GM12878 (cell line): ENCODE measurements around the gene ADGRE2. TPM values are rescaled to one million over a fixed set of nuclear protein-coding genes. Genes with fewer than 3 reads are reported as not detected.
"Not testable (repeated sequence)": the region's sequence is repeated elsewhere in the genome, so short reads cannot be mapped to it uniquely, and the experiment has no call there.

Experiments
- ATAC-seq: fragments of 200-7000 bp; cut with Tn5 transposase; 3 replicates; pipeline ENCODE4 v1.9.1; 2020; ENCODE audit warnings: mild to moderate bottlenecking, moderate library complexity
- BruUV-seq: library from RNA; stranded (reverse); fragments of 400-500 nt; replicated peaks from 2 replicates; lab custom pipeline; 2021; lab: Mats Ljungman, UMichigan
- CTCF ChIA-PET: fragments of 300-600 bp; sonication (Branson Sonifier 250); formaldehyde crosslinking; extraction: SDS; loops from one replicate; lab custom pipeline; 2021; ENCODE audit warnings: inconsistent platforms; lab: Yijun Ruan, JAX
- POLR2A ChIA-PET: fragments of 350-600 bp; formaldehyde crosslinking; extraction: SDS; loops from one replicate; lab custom pipeline; 2021; ENCODE audit warnings: inconsistent platforms; lab: Charles Lee
- RAD21 ChIA-PET: fragments of 300-600 bp; sonication (Branson Sonifier 250); formaldehyde crosslinking; loops from one replicate; lab custom pipeline; 2023; ENCODE audit warnings: antibody characterized with exemption; ENCODE audit not compliant: unreplicated experiment; lab: Charles Lee
- SMC1A ChIA-PET: fragments of 300-600 bp; sonication (Branson Sonifier 250); formaldehyde crosslinking; loops from one replicate; lab custom pipeline; 2023; ENCODE audit not compliant: unreplicated experiment, uncharacterized antibody; lab: Charles Lee
- DNase-seq: peaks from one replicate; pipeline ENCODE4 v3.0.0-alpha.2; 2011; ENCODE audit warnings: low read depth, low spot score
- FAIRE-seq: peaks from 3 replicates; lab custom pipeline; 2011; peaks lifted over from hg19 to GRCh38; lab: Jason Lieb, UNC
- H2AFZ ChIP-seq: 2 replicates; pipeline ENCODE4 v1.6.0; 2011; ENCODE audit warnings: low read depth, low read length, control low read depth; ENCODE audit not compliant: control insufficient read depth
- H3K27ac ChIP-seq: 2 replicates; pipeline ENCODE4 v1.5.1; 2011; ENCODE audit warnings: control low read depth; ENCODE audit not compliant: control insufficient read depth, insufficient read depth
- H3K27me3 ChIP-seq, 2 experiments: replicated peaks in 1 of 2; 2 replicates each; pipeline versions ENCODE4 v1.6.0 to v1.6.1; 2011; ENCODE audit warnings: low read length in 1 of 2; ENCODE audit not compliant: control insufficient read depth in 2 of 2, insufficient read depth in 2 of 2
- H3K36me3 ChIP-seq, 2 experiments: 2 replicates each; pipeline ENCODE4 v1.5.1; 2011; ENCODE audit warnings: low read length in 1 of 2; ENCODE audit not compliant: control insufficient read depth in 2 of 2, insufficient read depth in 2 of 2
- H3K4me1 ChIP-seq: 2 replicates; pipeline ENCODE4 v1.6.1; 2011; ENCODE audit warnings: mild to moderate bottlenecking, low read length, moderate library complexity, mixed read lengths; ENCODE audit not compliant: control insufficient read depth, insufficient read depth
- H3K4me2 ChIP-seq: 2 replicates; pipeline ENCODE4 v1.6.0; 2011; ENCODE audit warnings: control low read depth; ENCODE audit not compliant: control insufficient read depth, insufficient read depth
- H3K4me3 ChIP-seq: fragments of 200-600 bp; sonication (generic); 2 replicates; pipeline ENCODE4 v1.5.1; 2016
- H3K79me2 ChIP-seq: 2 replicates; pipeline ENCODE4 v1.6.0; 2011; ENCODE audit warnings: low read length; ENCODE audit not compliant: control insufficient read depth, insufficient read depth
- H3K9ac ChIP-seq: 2 replicates; pipeline ENCODE4 v1.8.0; 2011; ENCODE audit warnings: low read length, control low read depth, mixed read lengths; ENCODE audit not compliant: control insufficient read depth, insufficient read depth
- H3K9me3 ChIP-seq: replicated peaks from 3 replicates; pipeline ENCODE4 v1.5.1; 2011; ENCODE audit warnings: mild to moderate bottlenecking, low read length; ENCODE audit not compliant: control insufficient read depth, insufficient read depth
- H4K20me1 ChIP-seq: 2 replicates; pipeline ENCODE4 v1.6.0; 2011; ENCODE audit not compliant: control insufficient read depth, insufficient read depth
- ATF3 ChIP-seq: IDR thresholded peaks from 2 replicates; pipeline ENCODE4 v1.6.1; 2011; ENCODE audit warnings: low read depth, mild to moderate bottlenecking, low read length, moderate library complexity, borderline replicate concordance; ENCODE audit errors: extremely low read depth
- E2F4 ChIP-seq: IDR thresholded peaks from 2 replicates; pipeline ENCODE4 v1.6.1; 2012; ENCODE audit warnings: low read depth, low read length, improper control_type of control experiment
- NFYA ChIP-seq: IDR thresholded peaks from 2 replicates; pipeline ENCODE4 v1.6.1; 2011; ENCODE audit warnings: low read depth, mild to moderate bottlenecking, low read length, improper control_type of control experiment, borderline replicate concordance
- ZBTB40 ChIP-seq: fragments of 450-650 bp; IDR thresholded peaks from 2 replicates; pipeline ENCODE4 v1.6.1; 2016; ENCODE audit warnings: mild to moderate bottlenecking, moderate library complexity, borderline replicate concordance
- WGBS: methylation state at CpG from one replicate; pipeline ENCODE4 v1.1.6; 2016; ENCODE audit warnings: low lambda C conversion rate; ENCODE audit not compliant: insufficient replicate concordance, insufficient coverage; ENCODE audit errors: missing lambda C conversion rate; 5-methylcytosine and 5-hydroxymethylcytosine counted together
- in situ Hi-C: fragments of 300-500 bp; cut with MboI; formaldehyde crosslinking; loops from 9 replicates; pipeline ENCODE4 v1.14.3; 2018; ENCODE audit warnings: mixed read lengths
- intact Hi-C: fragments of 100-400 bp; cut with micrococcal nuclease; formaldehyde crosslinking; loops from one replicate; pipeline ENCODE4 v1.14.2; 2022; ENCODE audit not compliant: unreplicated experiment
- polyA plus RNA-seq, 11 experiments: library from polyadenylated mRNA; depleted of rRNA in 4 of 11; unstranded in 6 of 11; stranded (reverse) in 5 of 11; fragments of >200 nt; fragmentation: Nextera tagmentation in 4 of 11; fragmentation: Illumina TruSeq in 1 of 11; extraction: Ambion mirVana in 4 of 11; extraction: Trizol in 1 of 11; gene quantifications; 1 replicate in 1 of 11; 2 replicates in 10 of 11; pipeline versions ENCODE4 v1.2.1 to v1.2.3, GENCODE V29; 2011 to 2016; ENCODE audit warnings: inconsistent platforms in 2 of 11, missing spikeins in 2 of 11, low read depth in 1 of 11
- total RNA-seq, 4 experiments: library from RNA; depleted of rRNA in 3 of 4; stranded (reverse); fragments of >200 nt in 3 of 4; fragmentation: Illumina TruSeq in 1 of 4; extraction: Trizol in 1 of 4; gene quantifications; 2 replicates each; pipeline versions ENCODE4 v1.2.1 to v1.2.3, GENCODE V29; 2013 to 2021

The ADGRE2 gene
- total and polyA plus RNA-seq, 10 of the 15 experiments (the other 5 are each of a cell fraction or from before 2014, with no cell fraction given), result 0.15 to 12.7 (median 4.6) TPM

GRCh38 chr19:14782626-14783409, 4.5 kb upstream of the ADGRE2 start (continued):
- TF ChIP-seq ZBTB40 (no peak), E2F4 (no peak), ATF3 (no peak), NFYA (no peak)

GRCh38 chr19:14781713-14782536, 3.6 kb upstream of the ADGRE2 start:
- H3K27ac ChIP-seq, CTCF ChIA-PET, H2AFZ ChIP-seq, H3K79me2 ChIP-seq, in situ Hi-C loops, H3K9me3 ChIP-seq, H3K4me2 ChIP-seq, H3K4me3 ChIP-seq, FAIRE-seq, POLR2A ChIA-PET, H3K27me3 ChIP-seq, H3K9ac ChIP-seq, DNase-seq, RAD21 ChIA-PET, H3K36me3 ChIP-seq, ATAC-seq, H4K20me1 ChIP-seq, BruUV-seq: not testable (repeated sequence)
- intact Hi-C loops, result loop anchor here (10.0 kb wide), 1 partner anchor 207 kb away; the partner anchor contains the start of gene NDUFB7
- 72% methylated on average over 17 of the region's 17 CpGs for WGBS
- peaks cover 25% of the 10 kb centered on the region; the same call in 1 of the 2 replicates for H3K4me1 ChIP-seq
- SMC1A ChIA-PET, result interaction anchor here (0.6 kb wide), 1 partner anchor 32 kb away, joined by 3 read pairs; no protein-coding TSS in a partner anchor
